SK-N-SH treated with all-trans-retinoic acid at 6 μM for 48 hours (cell line): ENCODE data around the gene TAMALIN.

Experiments used
- ATAC-seq: fragments of 200-7000 bp; cut with Tn5 transposase; 3 replicates; pipeline ENCODE4 v1.9.1; 2020; ENCODE audit warnings: mild to moderate bottlenecking, moderate library complexity
- ARNTL ChIP-seq: fragments of 450-650 bp; formaldehyde crosslinking; IDR thresholded peaks from 2 replicates; pipeline ENCODE4 v1.5.0; 2020; ENCODE audit warnings: low read depth, mild to moderate bottlenecking, moderate library complexity, borderline replicate concordance
- BACH2 ChIP-seq: fragments of 250-450 bp; sonication (Bioruptor Pico); IDR thresholded peaks from 2 replicates; pipeline ENCODE4 v1.9.0; 2021; ENCODE audit warnings: mild to moderate bottlenecking, borderline replicate concordance
- CREB5 ChIP-seq: fragments of 250-450 bp; sonication (Bioruptor Pico); IDR thresholded peaks from 2 replicates; pipeline ENCODE4 v1.5.1; 2020; ENCODE audit warnings: low read depth, mild to moderate bottlenecking, moderate library complexity
- CSDC2 ChIP-seq: fragments of 250-450 bp; sonication (Bioruptor Pico); IDR thresholded peaks from 2 replicates; pipeline ENCODE4 v1.5.0; 2020; ENCODE audit warnings: mild to moderate bottlenecking, moderate library complexity
- CSRNP3 ChIP-seq: fragments of 250-450 bp; sonication (Bioruptor Pico); IDR thresholded peaks from 2 replicates; pipeline ENCODE4 v1.5.1; 2021; ENCODE audit warnings: mild to moderate bottlenecking, moderate library complexity
- ESRRG ChIP-seq: fragments of 250-450 bp; sonication (Bioruptor Pico); IDR thresholded peaks from 2 replicates; pipeline ENCODE4 v1.6.1; 2021; ENCODE audit warnings: mild to moderate bottlenecking
- GLIS3 ChIP-seq: fragments of 250-450 bp; sonication (Bioruptor Pico); IDR thresholded peaks from 2 replicates; pipeline ENCODE4 v1.5.0; 2020; ENCODE audit warnings: mild to moderate bottlenecking, moderate library complexity
- PATZ1 ChIP-seq: fragments of 250-450 bp; sonication (Bioruptor Pico); IDR thresholded peaks from 2 replicates; pipeline ENCODE4 v1.8.0; 2020; ENCODE audit warnings: mild to moderate bottlenecking, moderate library complexity, borderline replicate concordance
- TCF4 ChIP-seq: fragments of 250-450 bp; sonication (Bioruptor Pico); IDR thresholded peaks from 2 replicates; pipeline ENCODE4 v1.8.0; 2021; ENCODE audit warnings: mild to moderate bottlenecking, moderate library complexity, borderline replicate concordance
- TOX ChIP-seq: fragments of 250-450 bp; sonication (Bioruptor Pico); IDR thresholded peaks from 2 replicates; pipeline ENCODE4 v1.8.0; 2021; ENCODE audit warnings: mild to moderate bottlenecking, moderate library complexity, borderline replicate concordance
- TSHZ2 ChIP-seq: fragments of 250-450 bp; sonication (Bioruptor Pico); IDR thresholded peaks from 2 replicates; pipeline ENCODE4 v1.5.0; 2020; ENCODE audit warnings: mild to moderate bottlenecking, moderate library complexity
- ZNF565 ChIP-seq: fragments of 450-650 bp; formaldehyde crosslinking; conservative IDR thresholded peaks from 2 replicates; pipeline ENCODE4 v1.5.0; 2020; ENCODE audit warnings: low read depth, mild to moderate bottlenecking, moderate library complexity
- ZNF70 ChIP-seq: fragments of 450-650 bp; formaldehyde crosslinking; IDR thresholded peaks from 2 replicates; pipeline ENCODE4 v1.5.0; 2020; ENCODE audit warnings: mild to moderate bottlenecking, moderate library complexity

Gene TAMALIN

GRCh38 chr12:52004042-52004648 lies 2.6 kb upstream of the TAMALIN start (continued):
- TF ChIP-seq TSHZ2, result no peak
- no peak for TF ChIP-seq ARNTL (CRISPR knock-in tag)

DNA sequence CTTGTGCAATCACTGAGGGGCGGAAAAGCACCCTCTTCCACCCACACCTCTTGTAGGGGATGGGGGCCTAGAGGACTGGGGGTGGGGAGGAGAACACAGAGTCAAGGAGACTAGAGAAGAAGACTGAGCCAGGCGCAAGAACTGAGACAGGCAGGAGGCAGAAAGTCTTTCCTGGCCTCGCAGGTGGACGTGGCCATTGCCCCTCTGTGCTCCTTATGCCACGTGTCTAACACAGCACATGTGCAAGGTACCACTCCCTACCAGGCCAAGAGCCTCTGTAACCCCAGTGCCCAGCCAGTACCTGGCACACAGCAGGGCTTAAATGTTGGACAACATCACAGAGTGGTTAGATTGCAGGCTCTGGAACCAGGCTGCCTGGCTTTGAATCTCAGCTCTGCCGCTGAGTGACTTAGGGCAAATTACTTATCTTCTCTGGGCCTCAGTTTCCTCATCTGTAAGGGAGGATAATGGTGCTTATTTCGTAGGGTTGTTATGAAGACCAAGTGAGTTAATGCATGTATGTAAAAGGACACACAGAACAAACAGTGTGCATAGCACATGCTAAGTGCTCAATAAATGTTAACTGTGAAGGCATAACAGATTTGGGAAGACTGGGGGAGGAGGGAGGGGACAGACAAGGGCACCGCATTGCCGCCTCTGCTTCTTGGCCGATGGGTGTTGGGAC lies 1.4 kb upstream of the TAMALIN start:
- ATAC-seq, result no peak
- no peak for TF ChIP-seq GLIS3 (CRISPR knock-in tag)
- no peak for TF ChIP-seq CREB5 (CRISPR knock-in tag)
- no peak for TF ChIP-seq CSRNP3 (CRISPR knock-in tag)
- TF ChIP-seq TOX (CRISPR knock-in tag), result no peak
- TF ChIP-seq ESRRG (CRISPR knock-in tag), result no peak
- no peak for TF ChIP-seq CSDC2 (CRISPR knock-in tag)
- TF ChIP-seq ZNF70, result no peak
- no peak for TF ChIP-seq TCF4 (CRISPR knock-in tag)
- no peak for TF ChIP-seq ZNF565
- TF ChIP-seq TSHZ2, result no peak
- no peak for TF ChIP-seq ARNTL (CRISPR knock-in tag)
- no peak for TF ChIP-seq PATZ1 (CRISPR knock-in tag)
- no peak for TF ChIP-seq BACH2 (CRISPR knock-in tag)

GRCh38 chr12:52005903-52006703 lies 643 bp upstream of the TAMALIN start:
- no peak for TF ChIP-seq TOX (CRISPR knock-in tag)
- ATAC-seq, result no peak
